Transverse colon (tissue), 4 donors: ENCODE measurements around the gene DHRSX. TPM values are rescaled to one million over a fixed set of nuclear protein-coding genes. Genes with fewer than 3 reads are reported as not detected.

Source experiments
- DNase-seq: peaks from one replicate; pipeline ENCODE4 v3.0.0-alpha.2; 2019
- H3K27ac ChIP-seq, 4 donors: fragments of 200-600 bp; sonication (generic); 2 replicates each; pipeline ENCODE4 v1.5.1; 2016 to 2018; ENCODE audit warnings: inconsistent platforms in 4 of 4
- H3K27me3 ChIP-seq: fragments of 200-600 bp; sonication (generic); 2 replicates; pipeline ENCODE4 v1.5.1; 2017; ENCODE audit warnings: inconsistent platforms
- H3K36me3 ChIP-seq, 4 donors: fragments of 200-600 bp; sonication (generic); 2 replicates each; pipeline ENCODE4 v1.5.1; 2017 to 2019; ENCODE audit warnings: inconsistent platforms in 4 of 4
- H3K4me1 ChIP-seq, 4 donors: fragments of 200-600 bp; sonication (generic); 2 replicates each; pipeline ENCODE4 v1.5.1; 2017 to 2020; ENCODE audit warnings: inconsistent platforms in 4 of 4
- H3K4me3 ChIP-seq, 4 donors: fragments of 200-600 bp; sonication (generic); 1 replicate in 1 of 4; 2 replicates in 3 of 4; pipeline versions ENCODE4 v1.5.1 to v1.6.1; 2017 to 2019; ENCODE audit warnings: inconsistent platforms in 4 of 4
- H3K9me3 ChIP-seq, 2 donors: fragments of 200-600 bp; sonication (generic); 2 replicates each; pipeline ENCODE4 v1.5.1; 2017 to 2019; ENCODE audit warnings: inconsistent platforms in 2 of 2
- EP300 ChIP-seq: sonication (generic); formaldehyde crosslinking; IDR thresholded peaks from one replicate; pipeline ENCODE4 v1.6.1; 2017; ENCODE audit warnings: antibody characterized with exemption, low read depth
- POLR2A ChIP-seq: fragments of 450-650 bp; IDR thresholded peaks from one replicate; pipeline ENCODE4 v1.6.1; 2016; ENCODE audit warnings: antibody characterized with exemption, mild to moderate bottlenecking, moderate library complexity
- POLR2AphosphoS5 ChIP-seq, 3 donors: sonication (generic); formaldehyde crosslinking; IDR thresholded peaks; one replicate each; pipeline ENCODE4 v1.6.1; 2016; ENCODE audit warnings: antibody characterized with exemption in 3 of 3
- WGBS, 2 donors: methylation state at CpG; one replicate each; pipeline ENCODE4 v1.1.5; 2018; ENCODE audit warnings: low coverage in 1 of 2; 5-methylcytosine and 5-hydroxymethylcytosine counted together
- in situ Hi-C, 4 donors: fragments of 200-750 bp; cut with MboI; loops; one replicate each; pipeline versions ENCODE4 v1.15.0 to v1.15.1; 2017; ENCODE audit warnings: low sequenced_read_pairs in 3 of 4, low pct_ligation_motif_present in 1 of 4, low pct_unique_long_range_greater_than_20kb in 1 of 4
- intact Hi-C: fragments of 100-400 bp; cut with DNase I; formaldehyde crosslinking; loops from one replicate; pipeline ENCODE4 v1.15.1; 2023; ENCODE audit warnings: low total_unique reads
- total RNA-seq, 4 donors: library from RNA; depleted of rRNA; stranded (reverse); fragments of >200 nt; gene quantifications; one replicate each; pipeline ENCODE4 v1.1.0, GENCODE V29; 2016
- TF ChIP-seq, protein P1 (sequence below), 5 experiments: fragments of 200-600 bp in 3 of 5; fragments of 450-650 bp in 2 of 5; sonication (generic) in 3 of 5; IDR thresholded peaks; 1 replicate in 2 of 5; 2 replicates in 3 of 5; pipeline ENCODE4 v1.5.1; 2016 to 2017; ENCODE audit warnings: antibody characterized with exemption in 5 of 5, inconsistent platforms in 3 of 5, mild to moderate bottlenecking in 2 of 5, moderate library complexity in 1 of 5

The DHRSX gene
- total RNA-seq, 4 donors from 2014 or later: 27.9 to 39.9 (median 33.9) TPM

DNA sequence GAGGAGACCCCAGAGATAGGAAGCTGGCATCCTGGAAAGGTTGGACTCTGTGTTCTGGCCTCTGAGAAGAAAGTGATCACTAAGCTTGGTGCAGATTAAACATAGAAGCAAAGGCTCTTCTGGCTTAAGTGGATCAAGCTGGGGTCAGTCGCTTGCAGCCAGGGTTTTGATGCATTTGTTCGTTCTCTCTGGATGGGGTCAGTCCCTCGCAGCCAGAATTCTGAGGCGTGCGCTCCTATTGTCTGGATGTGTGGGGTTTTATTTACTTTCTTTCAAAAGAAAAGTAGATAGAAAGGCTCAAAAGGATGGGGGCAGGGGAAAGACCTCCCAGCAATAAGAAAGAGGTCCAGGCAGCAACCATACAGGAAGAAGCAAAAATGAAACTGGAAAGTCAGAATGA, 152.6 kb downstream of the DHRSX start:
- H3K4me3 ChIP-seq: no peak overlapping the region
- no peaks in the 10 kb centered on the region for H3K9me3 ChIP-seq
- WGBS, 2 donors: 81 to 88% methylated on average over 5 of the region's 5 CpGs
- H3K27ac ChIP-seq: no peak overlapping the region
- H3K36me3 ChIP-seq: peaks cover 0 to 4% (median 0%) of the 10 kb centered on the region in 4 donors
- TF ChIP-seq POLR2A: no peak
- TF ChIP-seq POLR2AphosphoS5 (IDR thresholded peaks at IDR 0.05): no peak
- no peak for TF ChIP-seq EP300
- TF ChIP-seq, protein P1, sequence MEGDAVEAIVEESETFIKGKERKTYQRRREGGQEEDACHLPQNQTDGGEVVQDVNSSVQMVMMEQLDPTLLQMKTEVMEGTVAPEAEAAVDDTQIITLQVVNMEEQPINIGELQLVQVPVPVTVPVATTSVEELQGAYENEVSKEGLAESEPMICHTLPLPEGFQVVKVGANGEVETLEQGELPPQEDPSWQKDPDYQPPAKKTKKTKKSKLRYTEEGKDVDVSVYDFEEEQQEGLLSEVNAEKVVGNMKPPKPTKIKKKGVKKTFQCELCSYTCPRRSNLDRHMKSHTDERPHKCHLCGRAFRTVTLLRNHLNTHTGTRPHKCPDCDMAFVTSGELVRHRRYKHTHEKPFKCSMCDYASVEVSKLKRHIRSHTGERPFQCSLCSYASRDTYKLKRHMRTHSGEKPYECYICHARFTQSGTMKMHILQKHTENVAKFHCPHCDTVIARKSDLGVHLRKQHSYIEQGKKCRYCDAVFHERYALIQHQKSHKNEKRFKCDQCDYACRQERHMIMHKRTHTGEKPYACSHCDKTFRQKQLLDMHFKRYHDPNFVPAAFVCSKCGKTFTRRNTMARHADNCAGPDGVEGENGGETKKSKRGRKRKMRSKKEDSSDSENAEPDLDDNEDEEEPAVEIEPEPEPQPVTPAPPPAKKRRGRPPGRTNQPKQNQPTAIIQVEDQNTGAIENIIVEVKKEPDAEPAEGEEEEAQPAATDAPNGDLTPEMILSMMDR (IDR thresholded peaks at IDR 0.05): no peak
- no peaks in the 10 kb centered on the region for H3K4me1 ChIP-seq
- in situ Hi-C loops (no loop called here), intact Hi-C loops (no loop called here)
- no peaks in the 10 kb centered on the region for H3K27me3 ChIP-seq
- DNase-seq: no peak

DNA sequence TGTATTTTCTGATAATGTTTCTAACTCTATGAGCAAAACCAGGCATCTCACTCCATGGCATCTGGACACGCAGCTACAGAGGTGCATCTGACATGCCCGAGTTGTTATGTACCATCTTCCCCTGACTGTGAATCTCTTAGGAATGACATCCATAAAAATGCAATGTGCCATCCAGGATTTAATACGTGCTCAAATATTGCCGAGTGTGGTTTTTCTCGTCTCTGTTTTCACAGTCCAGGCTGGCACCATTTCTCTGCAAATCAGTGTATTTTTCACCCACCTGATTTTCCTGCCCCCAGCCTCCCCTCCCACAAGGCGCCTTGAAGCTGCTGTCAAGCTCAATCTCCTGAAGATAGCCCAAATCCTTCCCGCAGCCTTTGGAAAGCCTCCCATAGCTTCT, 154.6 kb downstream of the DHRSX start:
- WGBS, 2 donors: 67 to 80% methylated on average over 3 to 7 of the region's 7 CpGs
- intact Hi-C loops: no loop called here
- in situ Hi-C loops: no loop called here
- peaks cover 0 to 4% (median 0%) of the 10 kb centered on the region in 4 donors for H3K36me3 ChIP-seq
- TF ChIP-seq, protein P1 (IDR thresholded peaks at IDR 0.05): no peak
- TF ChIP-seq EP300: no peak
- TF ChIP-seq POLR2A: no peak
- TF ChIP-seq POLR2AphosphoS5 (IDR thresholded peaks at IDR 0.05): no peak
- H3K9me3 ChIP-seq: no peaks in the 10 kb centered on the region
- no peaks in the 10 kb centered on the region for H3K27me3 ChIP-seq
- H3K4me1 ChIP-seq: no peaks in the 10 kb centered on the region
- H3K4me3 ChIP-seq: no peak overlapping the region
- DNase-seq: no peak
- no peak overlapping the region for H3K27ac ChIP-seq

DNA sequence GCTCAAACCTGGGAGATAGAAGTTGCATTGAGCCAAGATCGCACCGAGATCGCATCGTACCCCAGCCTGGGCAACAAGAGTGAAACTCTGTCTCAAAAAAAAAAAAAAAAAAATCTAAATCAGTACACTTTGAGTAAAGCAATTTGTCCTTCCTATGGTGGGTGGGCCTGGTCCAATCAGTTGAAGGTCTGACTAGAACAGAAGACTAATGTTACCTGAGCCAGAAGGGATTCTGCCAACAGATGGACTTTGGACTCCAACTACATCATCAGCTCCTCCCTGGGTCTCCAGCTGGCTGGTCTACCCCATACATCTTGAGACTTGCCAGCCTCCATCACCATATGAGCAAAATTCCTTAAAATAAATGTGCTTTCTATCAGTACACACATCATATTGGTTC, 155.2 kb downstream of the DHRSX start:
- DNase-seq: no peak
- H3K4me3 ChIP-seq: no peak overlapping the region
- no peaks in the 10 kb centered on the region for H3K9me3 ChIP-seq
- TF ChIP-seq POLR2AphosphoS5 (IDR thresholded peaks at IDR 0.05) (no peak), POLR2A (no peak), EP300 (no peak)
- TF ChIP-seq, protein P1 (IDR thresholded peaks at IDR 0.05): no peak
- in situ Hi-C loops (no loop called here), intact Hi-C loops (no loop called here)
- peaks cover 0 to 4% (median 0%) of the 10 kb centered on the region in 4 donors for H3K36me3 ChIP-seq
- WGBS, 2 donors: 99 to 100% methylated on average over 4 of the region's 4 CpGs
- H3K4me1 ChIP-seq: no peaks in the 10 kb centered on the region
- H3K27me3 ChIP-seq: no peaks in the 10 kb centered on the region
- no peak overlapping the region for H3K27ac ChIP-seq

DNA sequence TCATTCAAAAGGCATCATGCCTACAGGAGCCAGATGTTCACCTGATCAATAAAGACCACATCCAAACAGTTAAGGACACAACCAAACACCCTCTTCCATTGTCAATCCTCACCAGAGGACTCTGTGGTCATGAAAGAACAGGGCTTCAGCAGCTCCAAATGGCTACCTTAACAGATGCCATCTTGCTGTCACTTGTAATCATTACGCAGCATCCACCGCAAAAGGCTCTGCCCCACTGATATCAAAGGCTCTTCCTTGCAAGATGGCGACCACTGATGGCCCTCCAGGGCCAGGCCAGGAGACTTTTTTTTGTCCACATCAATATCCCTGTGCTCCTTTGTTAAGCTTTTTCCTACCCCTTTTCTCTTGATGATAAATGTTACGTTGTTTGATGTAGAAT, 157.4 kb downstream of the DHRSX start:
- H3K27ac ChIP-seq: no peak overlapping the region
- peaks cover 0 to 4% (median 0%) of the 10 kb centered on the region in 4 donors for H3K36me3 ChIP-seq
- DNase-seq: no peak
- no peaks in the 10 kb centered on the region for H3K9me3 ChIP-seq
- H3K27me3 ChIP-seq: no peaks in the 10 kb centered on the region
- WGBS, 2 donors: 95 to 97% methylated on average over 4 of the region's 4 CpGs
- intact Hi-C loops (no loop called here), in situ Hi-C loops (no loop called here)
- no peaks in the 10 kb centered on the region for H3K4me1 ChIP-seq
- no peak overlapping the region for H3K4me3 ChIP-seq
- TF ChIP-seq EP300 (no peak), POLR2A (no peak), POLR2AphosphoS5 (IDR thresholded peaks at IDR 0.05) (no peak)
- TF ChIP-seq, protein P1 (IDR thresholded peaks at IDR 0.05): no peak
